Dermis microvascular lymphatic vessel endothelial cell (primary cell): ENCODE data around the gene RGS3. TPM values are rescaled to one million over a fixed set of nuclear protein-coding genes. Genes with fewer than 3 reads are reported as not detected.
A peak's percentile ranks its signal among the peaks of the same experiment; 100 is the strongest.
"Not testable (repeated sequence)": the region's sequence is repeated elsewhere in the genome, so short reads cannot be mapped to it uniquely, and the experiment has no call there.

ENCODE experiments used
- DNase-seq, 2 donors: peaks; one replicate each; pipeline versions ENCODE4 v3.0.0 to v3.0.0-alpha.2; 2010; ENCODE audit warnings: low read depth in 2 of 2
- total RNA-seq: library from RNA; depleted of rRNA; stranded (reverse); fragments of >200 nt; gene quantifications from 2 replicates; pipeline ENCODE4 v1.2.1, GENCODE V29; 2014

The RGS3 gene
- total RNA-seq, 1 donor from 2014 or later = 180 TPM

- no peak for DNase-seq
These were observed 25.0 kb downstream of the RGS3 start for GRCh38 chr9:113488490-113488889.

- not testable (repeated sequence) for DNase-seq
These were observed 27.6 kb downstream of the RGS3 start for GRCh38 chr9:113491147-113491546.

- peak in 1 of 2 donors; percentile 81 for DNase-seq
These were observed 29.0 kb downstream of the RGS3 start for GRCh38 chr9:113492343-113493202.

GRCh38 chr9:113493203-113493520 is 29.6 kb downstream of the RGS3 start:
- no peak for DNase-seq

- DNase-seq = no peak
These were observed 32.0 kb downstream of the RGS3 start for GRCh38 chr9:113495526-113495925.

GRCh38 chr9:113497051-113497450 is 33.5 kb downstream of the RGS3 start:
- DNase-seq = no peak

- DNase-seq = no peak
These were observed 35.8 kb downstream of the RGS3 start for GRCh38 chr9:113499153-113499875.

- no peak for DNase-seq
These were observed 36.5 kb downstream of the RGS3 start for GRCh38 chr9:113499876-113500497.

- peak; percentile 93 to 99 for DNase-seq
These were observed 37.7 kb downstream of the RGS3 start for GRCh38 chr9:113501129-113501686.

GRCh38 chr9:113501852-113502251 is 38.3 kb downstream of the RGS3 start:
- peak in 1 of 2 donors; percentile 45 for DNase-seq

GRCh38 chr9:113502427-113503034 is 39.0 kb downstream of the RGS3 start:
- peak in 1 of 2 donors; percentile 54 for DNase-seq

- DNase-seq = peak in 1 of 2 donors; percentile 61
These were observed 39.6 kb downstream of the RGS3 start for GRCh38 chr9:113503131-113503541.

GRCh38 chr9:113503613-113504211 is 40.2 kb downstream of the RGS3 start:
- peak; percentile 75 to 96 for DNase-seq

GRCh38 chr9:113504725-113505590 is 41.4 kb downstream of the RGS3 start:
- peak in 1 of 2 donors; percentile 86 for DNase-seq

GRCh38 chr9:113506090-113506589 is 42.6 kb downstream of the RGS3 start:
- no peak for DNase-seq

- no peak for DNase-seq
These were observed 43.7 kb downstream of the RGS3 start for GRCh38 chr9:113507256-113507655.

- no peak for DNase-seq
These were observed 44.7 kb downstream of the RGS3 start for GRCh38 chr9:113508111-113508749.

GRCh38 chr9:113509463-113509862 is 45.9 kb downstream of the RGS3 start:
- DNase-seq = no peak

GRCh38 chr9:113511047-113511521 is 47.6 kb downstream of the RGS3 start:
- peak in 1 of 2 donors; percentile 49 for DNase-seq
